ENCODE results near the gene SLC12A7.

Gene SLC12A7

GRCh38 chr5:1124205-1125029 is 12.6 kb upstream of the SLC12A7 start:
- no peak for DNase-seq

GRCh38 chr5:1123418-1124147 is 11.7 kb upstream of the SLC12A7 start:
- no peak for DNase-seq

GRCh38 chr5:1122511-1123294 is 10.8 kb upstream of the SLC12A7 start:
- DNase-seq: no peak

- DNase-seq: no peak
Measured at GRCh38 chr5:1121891-1122290, 10.0 kb upstream of the SLC12A7 start.

- DNase-seq: no peak
Measured at GRCh38 chr5:1121044-1121443, 9.2 kb upstream of the SLC12A7 start.

GRCh38 chr5:1120236-1120999 is 8.6 kb upstream of the SLC12A7 start:
- no peak for DNase-seq

- no peak for DNase-seq
Measured at GRCh38 chr5:1119312-1119831, 7.5 kb upstream of the SLC12A7 start.

GRCh38 chr5:1118738-1119137 is 6.9 kb upstream of the SLC12A7 start:
- peak; percentile 32 for DNase-seq

GRCh38 chr5:1118231-1118698 is 6.4 kb upstream of the SLC12A7 start:
- peak; percentile 82 for DNase-seq

- no peak for DNase-seq
Measured at GRCh38 chr5:1116977-1117376, 5.1 kb upstream of the SLC12A7 start.

GRCh38 chr5:1116109-1116740 is 4.4 kb upstream of the SLC12A7 start:
- DNase-seq: no peak

GRCh38 chr5:1115123-1115815 is 3.4 kb upstream of the SLC12A7 start:
- no peak for DNase-seq

GRCh38 chr5:1113805-1114586 is 2.1 kb upstream of the SLC12A7 start:
- no peak for DNase-seq

- no peak for DNase-seq
Measured at GRCh38 chr5:1113332-1113690, 1.4 kb upstream of the SLC12A7 start.

GRCh38 chr5:1112596-1113331 is 901 bp upstream of the SLC12A7 start:
- no peak for DNase-seq

- DNase-seq: peak; percentile 8
Measured at GRCh38 chr5:1111241-1111726, 579 bp downstream of the SLC12A7 start.

- DNase-seq: no peak
Measured at GRCh38 chr5:1110307-1111240, 1.3 kb downstream of the SLC12A7 start.

All from NCI-H1105 (cell line).